ENCODE results near the gene PCLO. TPM values are rescaled to one million over a fixed set of nuclear protein-coding genes. Genes with fewer than 3 reads are reported as not detected.

Gene PCLO, protein sequence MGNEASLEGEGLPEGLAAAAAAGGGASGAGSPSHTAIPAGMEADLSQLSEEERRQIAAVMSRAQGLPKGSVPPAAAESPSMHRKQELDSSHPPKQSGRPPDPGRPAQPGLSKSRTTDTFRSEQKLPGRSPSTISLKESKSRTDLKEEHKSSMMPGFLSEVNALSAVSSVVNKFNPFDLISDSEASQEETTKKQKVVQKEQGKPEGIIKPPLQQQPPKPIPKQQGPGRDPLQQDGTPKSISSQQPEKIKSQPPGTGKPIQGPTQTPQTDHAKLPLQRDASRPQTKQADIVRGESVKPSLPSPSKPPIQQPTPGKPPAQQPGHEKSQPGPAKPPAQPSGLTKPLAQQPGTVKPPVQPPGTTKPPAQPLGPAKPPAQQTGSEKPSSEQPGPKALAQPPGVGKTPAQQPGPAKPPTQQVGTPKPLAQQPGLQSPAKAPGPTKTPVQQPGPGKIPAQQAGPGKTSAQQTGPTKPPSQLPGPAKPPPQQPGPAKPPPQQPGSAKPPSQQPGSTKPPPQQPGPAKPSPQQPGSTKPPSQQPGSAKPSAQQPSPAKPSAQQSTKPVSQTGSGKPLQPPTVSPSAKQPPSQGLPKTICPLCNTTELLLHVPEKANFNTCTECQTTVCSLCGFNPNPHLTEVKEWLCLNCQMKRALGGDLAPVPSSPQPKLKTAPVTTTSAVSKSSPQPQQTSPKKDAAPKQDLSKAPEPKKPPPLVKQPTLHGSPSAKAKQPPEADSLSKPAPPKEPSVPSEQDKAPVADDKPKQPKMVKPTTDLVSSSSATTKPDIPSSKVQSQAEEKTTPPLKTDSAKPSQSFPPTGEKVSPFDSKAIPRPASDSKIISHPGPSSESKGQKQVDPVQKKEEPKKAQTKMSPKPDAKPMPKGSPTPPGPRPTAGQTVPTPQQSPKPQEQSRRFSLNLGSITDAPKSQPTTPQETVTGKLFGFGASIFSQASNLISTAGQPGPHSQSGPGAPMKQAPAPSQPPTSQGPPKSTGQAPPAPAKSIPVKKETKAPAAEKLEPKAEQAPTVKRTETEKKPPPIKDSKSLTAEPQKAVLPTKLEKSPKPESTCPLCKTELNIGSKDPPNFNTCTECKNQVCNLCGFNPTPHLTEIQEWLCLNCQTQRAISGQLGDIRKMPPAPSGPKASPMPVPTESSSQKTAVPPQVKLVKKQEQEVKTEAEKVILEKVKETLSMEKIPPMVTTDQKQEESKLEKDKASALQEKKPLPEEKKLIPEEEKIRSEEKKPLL (N-terminal part only)
- 0.90 to 1.3 TPM (median 1.1 TPM) in 5 replicates for total RNA-seq (2022; extraction: Qiagen RNA extraction)

DNA sequence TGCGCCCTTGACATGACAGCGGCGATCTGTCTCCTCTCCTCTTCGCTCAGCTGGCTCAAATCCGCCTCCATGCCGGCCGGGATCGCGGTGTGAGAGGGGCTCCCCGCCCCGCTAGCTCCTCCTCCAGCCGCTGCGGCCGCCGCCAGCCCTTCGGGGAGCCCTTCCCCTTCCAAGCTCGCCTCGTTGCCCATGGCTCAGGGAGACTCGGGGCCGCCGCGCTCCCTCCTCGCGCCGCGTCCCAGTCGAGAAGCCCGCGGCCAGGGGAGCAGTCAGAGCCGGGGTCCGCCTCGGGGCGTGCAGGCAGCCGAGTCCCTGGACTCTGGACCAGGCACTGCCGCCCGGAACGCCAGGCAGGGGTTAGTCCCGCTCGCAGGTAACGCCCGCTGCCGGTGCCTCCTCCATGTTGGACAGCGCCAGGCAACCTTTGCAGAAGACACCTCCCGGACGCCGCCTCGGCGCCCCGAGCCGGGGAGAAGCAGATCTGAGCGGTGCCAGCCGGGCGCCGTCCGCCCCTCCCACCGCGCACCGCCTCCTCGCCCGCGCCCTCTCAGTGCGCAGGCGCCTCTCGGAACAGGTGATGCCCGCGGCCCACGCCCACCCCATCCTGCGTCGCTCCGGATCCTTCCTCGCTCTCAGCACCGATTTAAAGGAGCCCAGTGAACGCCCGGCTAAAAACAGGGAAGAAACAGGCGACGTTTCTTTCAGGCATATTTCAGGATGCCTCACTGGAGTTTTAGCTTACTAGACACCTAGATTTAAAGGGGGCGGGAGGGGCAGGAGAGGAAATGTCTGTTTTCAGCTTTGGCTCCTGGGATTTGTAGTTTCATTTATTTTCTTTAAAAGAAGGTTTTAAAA, at the start of gene PCLO:
TSS of gene PCLO (minus strand) at position 483 of the 855 bp plus-strand sequence. CDS start at position 191, 292 bp downstream.

